ENCODE measurements around the gene TMEM43.

TMEM43 gene

GRCh38 chr3:14123308-14124222 lies 1.3 kb upstream of the TMEM43 start:
- no peak for DNase-seq

GRCh38 chr3:14124223-14124614 lies 633 bp upstream of the TMEM43 start:
- DNase-seq = peak; percentile 72

GRCh38 chr3:14125193-14126016 lies 553 bp downstream of the TMEM43 start:
- no peak for DNase-seq

GRCh38 chr3:14126017-14126886 lies 1.4 kb downstream of the TMEM43 start:
- no peak for DNase-seq

GRCh38 chr3:14126887-14127505 lies 2.1 kb downstream of the TMEM43 start:
- no peak for DNase-seq

GRCh38 chr3:14127516-14128161 lies 2.8 kb downstream of the TMEM43 start:
- DNase-seq = no peak

- DNase-seq = no peak
These were observed 3.9 kb downstream of the TMEM43 start for GRCh38 chr3:14128724-14129123.

GRCh38 chr3:14129296-14129695 lies 4.4 kb downstream of the TMEM43 start:
- no peak for DNase-seq

GRCh38 chr3:14130230-14130629 lies 5.4 kb downstream of the TMEM43 start:
- no peak for DNase-seq

- no peak for DNase-seq
These were observed 5.9 kb downstream of the TMEM43 start for GRCh38 chr3:14130707-14131106.

GRCh38 chr3:14131134-14131533 lies 6.3 kb downstream of the TMEM43 start:
- DNase-seq = no peak

GRCh38 chr3:14132120-14132519 lies 7.3 kb downstream of the TMEM43 start:
- DNase-seq = no peak

GRCh38 chr3:14132689-14133088 lies 7.8 kb downstream of the TMEM43 start:
- no peak for DNase-seq

- no peak for DNase-seq
These were observed 8.4 kb downstream of the TMEM43 start for GRCh38 chr3:14133188-14133800.

GRCh38 chr3:14133876-14134275 lies 9.0 kb downstream of the TMEM43 start:
- no peak for DNase-seq

- DNase-seq = no peak
These were observed 9.4 kb downstream of the TMEM43 start for GRCh38 chr3:14134291-14134690.

GRCh38 chr3:14135581-14135980 lies 10.7 kb downstream of the TMEM43 start:
- DNase-seq = no peak

- no peak for DNase-seq
These were observed 12.2 kb downstream of the TMEM43 start for GRCh38 chr3:14137004-14137403.

GRCh38 chr3:14137445-14137844 lies 12.6 kb downstream of the TMEM43 start:
- no peak for DNase-seq

GRCh38 chr3:14138109-14138877 lies 13.4 kb downstream of the TMEM43 start:
- DNase-seq = no peak

All from eye (tissue), 1 donor.